ENCODE results near the gene CREB3L2.

The CREB3L2 gene

GRCh38 chr7:138027100-138027499, 25.2 kb upstream of the CREB3L2 start:
- no peak for TF ChIP-seq CTCF (IDR thresholded peaks at IDR 0.05; ENCODE audit: low read depth, low read length)
- in situ Hi-C loops (cut with HindIII; ENCODE audit: low sequenced_read_pairs) = no loop called here
- no peak for DNase-seq (ENCODE audit: low read depth, low spot score)

GRCh38 chr7:138025215-138026186, 23.6 kb upstream of the CREB3L2 start:
- no peak for TF ChIP-seq CTCF (IDR thresholded peaks at IDR 0.05; ENCODE audit: low read depth, low read length)
- no peak for DNase-seq (ENCODE audit: low read depth, low spot score)
- H3K4me3 ChIP-seq (ENCODE audit: low read depth, low read length) = no peak overlapping the region
- in situ Hi-C loops (cut with HindIII; ENCODE audit: low sequenced_read_pairs) = no loop called here

More at GRCh38 chr7:138027100-138027499, 25.2 kb upstream of the CREB3L2 start:
- no peak overlapping the region for H3K4me3 ChIP-seq (ENCODE audit: low read depth, low read length)

GRCh38 chr7:138024765-138025164, 22.9 kb upstream of the CREB3L2 start:
- DNase-seq (ENCODE audit: low read depth, low spot score) = no peak
- no peak for TF ChIP-seq CTCF (IDR thresholded peaks at IDR 0.05; ENCODE audit: low read depth, low read length)
- no peak overlapping the region for H3K4me3 ChIP-seq (ENCODE audit: low read depth, low read length)
- in situ Hi-C loops (cut with HindIII; ENCODE audit: low sequenced_read_pairs) = no loop called here

- no peak overlapping the region for H3K4me3 ChIP-seq (ENCODE audit: low read depth, low read length)
- no peak for TF ChIP-seq CTCF (IDR thresholded peaks at IDR 0.05; ENCODE audit: low read depth, low read length)
- in situ Hi-C loops (cut with HindIII; ENCODE audit: low sequenced_read_pairs) = no loop called here
- DNase-seq (ENCODE audit: low read depth, low spot score) = no peak
Measured at GRCh38 chr7:138024343-138024691, 22.4 kb upstream of the CREB3L2 start.

- no peak overlapping the region for H3K4me3 ChIP-seq (ENCODE audit: low read depth, low read length)
- in situ Hi-C loops (cut with HindIII; ENCODE audit: low sequenced_read_pairs) = no loop called here
- no peak for TF ChIP-seq CTCF (IDR thresholded peaks at IDR 0.05; ENCODE audit: low read depth, low read length)
- DNase-seq (ENCODE audit: low read depth, low spot score) = no peak
Measured at GRCh38 chr7:138023618-138024342, 21.9 kb upstream of the CREB3L2 start.

GRCh38 chr7:138021889-138022288, 20.0 kb upstream of the CREB3L2 start:
- no peak overlapping the region for H3K4me3 ChIP-seq (ENCODE audit: low read depth, low read length)
- in situ Hi-C loops (cut with HindIII; ENCODE audit: low sequenced_read_pairs) = no loop called here
- no peak for TF ChIP-seq CTCF (IDR thresholded peaks at IDR 0.05; ENCODE audit: low read depth, low read length)
- DNase-seq (ENCODE audit: low read depth, low spot score) = no peak
